ENCODE measurements around the gene ZNF813.

The ZNF813 gene

DNA sequence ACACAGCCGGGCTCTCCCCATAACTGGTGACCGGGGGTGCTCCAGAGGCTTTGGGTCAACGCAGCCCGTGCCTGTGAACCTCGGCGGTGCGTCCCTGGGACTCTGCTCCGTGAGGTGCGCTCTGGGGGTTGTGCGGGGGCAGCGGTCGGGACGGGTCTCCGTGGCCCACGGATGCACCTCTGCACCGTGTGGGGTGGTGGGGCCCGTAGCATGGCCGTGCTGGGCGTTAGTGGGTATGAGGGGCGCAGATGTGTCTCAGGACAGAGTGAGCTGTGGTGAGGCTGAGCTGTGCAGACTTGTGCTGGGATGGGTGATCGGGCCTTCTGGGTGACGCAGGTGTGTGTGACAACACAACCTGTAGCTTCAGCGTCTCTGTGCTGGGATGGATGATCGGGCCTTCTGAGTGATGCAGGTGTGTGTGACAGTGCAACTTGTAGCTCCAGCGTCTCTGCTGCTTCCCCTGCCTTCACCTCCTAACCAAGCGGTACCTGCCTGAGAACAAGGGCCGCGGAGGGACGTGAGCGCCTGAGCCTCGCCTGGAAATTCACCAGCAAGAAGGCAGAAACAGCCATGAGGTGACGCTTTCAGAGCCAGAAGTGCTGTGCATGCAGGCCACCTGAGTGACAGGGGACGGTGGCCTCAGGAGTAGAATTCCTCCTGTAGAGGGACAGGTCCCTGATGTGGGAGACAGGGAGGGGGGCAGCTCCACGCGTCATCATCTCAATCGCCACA, 71.0 kb downstream of the ZNF813 start:
- TF ChIP-seq, protein P1, sequence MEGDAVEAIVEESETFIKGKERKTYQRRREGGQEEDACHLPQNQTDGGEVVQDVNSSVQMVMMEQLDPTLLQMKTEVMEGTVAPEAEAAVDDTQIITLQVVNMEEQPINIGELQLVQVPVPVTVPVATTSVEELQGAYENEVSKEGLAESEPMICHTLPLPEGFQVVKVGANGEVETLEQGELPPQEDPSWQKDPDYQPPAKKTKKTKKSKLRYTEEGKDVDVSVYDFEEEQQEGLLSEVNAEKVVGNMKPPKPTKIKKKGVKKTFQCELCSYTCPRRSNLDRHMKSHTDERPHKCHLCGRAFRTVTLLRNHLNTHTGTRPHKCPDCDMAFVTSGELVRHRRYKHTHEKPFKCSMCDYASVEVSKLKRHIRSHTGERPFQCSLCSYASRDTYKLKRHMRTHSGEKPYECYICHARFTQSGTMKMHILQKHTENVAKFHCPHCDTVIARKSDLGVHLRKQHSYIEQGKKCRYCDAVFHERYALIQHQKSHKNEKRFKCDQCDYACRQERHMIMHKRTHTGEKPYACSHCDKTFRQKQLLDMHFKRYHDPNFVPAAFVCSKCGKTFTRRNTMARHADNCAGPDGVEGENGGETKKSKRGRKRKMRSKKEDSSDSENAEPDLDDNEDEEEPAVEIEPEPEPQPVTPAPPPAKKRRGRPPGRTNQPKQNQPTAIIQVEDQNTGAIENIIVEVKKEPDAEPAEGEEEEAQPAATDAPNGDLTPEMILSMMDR (IDR thresholded peaks at IDR 0.05; ENCODE audit: insufficient read depth, missing control alignments) = no peak
- no peak for DNase-seq (ENCODE audit: insufficient read length, low spot score)
- FAIRE-seq = no peak

DNA sequence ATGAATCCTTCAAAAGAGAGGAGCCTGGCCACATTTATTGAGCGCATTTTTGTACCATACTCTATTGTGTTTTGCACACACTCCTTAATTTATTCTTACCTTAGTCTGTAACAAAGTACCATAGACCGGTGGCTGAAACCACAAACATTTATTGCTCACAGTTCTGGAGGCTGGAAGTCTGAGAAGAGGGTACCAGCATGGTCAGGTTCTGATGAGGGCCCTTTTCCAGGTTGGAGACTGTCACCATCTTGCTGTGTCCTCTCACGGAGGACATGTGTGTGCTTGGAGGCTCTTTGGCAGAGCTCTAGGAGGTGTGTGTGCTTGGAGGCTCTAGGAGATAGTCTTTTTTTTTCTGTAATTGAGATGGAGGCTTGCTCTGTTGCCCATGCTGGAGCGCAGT, 72.6 kb downstream of the ZNF813 start:
- DNase-seq (ENCODE audit: insufficient read length, low spot score) = no peak
- TF ChIP-seq, protein P1 (IDR thresholded peaks at IDR 0.05; ENCODE audit: insufficient read depth, missing control alignments) = no peak
- FAIRE-seq = no peak

DNA sequence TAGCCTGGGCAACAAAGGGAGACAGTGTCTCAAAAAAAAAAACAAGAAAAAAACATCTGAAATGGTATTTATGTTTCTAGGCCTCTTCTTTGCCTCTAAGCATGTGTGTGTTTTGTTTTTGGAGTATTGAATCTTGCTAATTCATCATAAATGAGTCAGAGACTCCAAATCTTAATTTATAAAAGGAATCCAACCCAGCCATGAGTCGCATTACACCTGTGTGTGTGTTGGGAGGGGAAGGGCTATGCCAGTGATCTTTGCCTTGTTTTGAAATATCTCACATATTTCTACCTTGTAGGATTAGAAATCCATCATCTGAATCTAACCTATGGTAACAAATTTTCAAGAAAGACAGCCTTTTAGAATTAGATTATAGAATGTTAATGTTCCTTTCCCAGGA, 74.4 kb downstream of the ZNF813 start:
- no peak for FAIRE-seq
- TF ChIP-seq, protein P1 (IDR thresholded peaks at IDR 0.05; ENCODE audit: insufficient read depth, missing control alignments) = no peak
- no peak for DNase-seq (ENCODE audit: insufficient read length, low spot score)

DNA sequence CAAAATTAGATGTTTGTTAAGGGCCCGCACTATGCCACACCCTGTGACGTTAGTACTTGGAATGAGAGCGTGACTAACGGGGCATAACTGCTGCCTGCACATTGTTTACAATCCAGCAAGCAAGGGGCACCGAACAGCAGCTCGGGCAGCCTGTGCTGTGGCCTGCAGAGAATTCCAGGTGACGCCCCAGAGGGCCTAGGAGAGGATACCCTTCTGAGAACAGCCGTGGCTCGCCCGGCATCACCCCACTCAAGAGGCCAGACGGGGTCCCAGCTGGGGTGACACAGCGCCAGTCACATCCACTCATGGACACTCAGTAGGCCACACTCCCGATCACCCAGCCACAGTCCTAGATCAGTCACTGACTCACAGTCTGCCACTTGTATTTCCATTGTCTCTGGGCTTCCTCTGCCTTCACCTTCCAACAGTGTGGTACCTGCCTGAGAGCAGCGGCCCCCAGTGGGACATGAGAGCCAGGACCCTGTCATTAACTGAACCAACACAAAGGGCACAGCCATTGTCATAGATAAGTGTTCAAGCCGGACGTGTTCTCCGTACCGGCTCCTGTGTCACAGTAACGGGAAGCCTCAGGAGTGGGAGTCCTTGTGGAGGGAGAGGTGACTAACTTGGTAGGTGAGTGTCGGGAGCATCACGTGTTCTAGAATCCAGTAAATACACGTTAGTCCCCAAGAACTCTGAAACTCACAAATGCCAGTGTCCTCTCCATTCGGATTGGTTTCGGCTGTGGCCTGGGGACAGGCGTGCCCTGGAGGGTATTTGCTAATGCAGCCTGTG, 77.9 kb downstream of the ZNF813 start:
- no peak for DNase-seq (ENCODE audit: insufficient read length, low spot score)

More for the DNA sequence above, 77.9 kb downstream of the ZNF813 start:
- FAIRE-seq = no peak
- TF ChIP-seq, protein P1 (IDR thresholded peaks at IDR 0.05; ENCODE audit: insufficient read depth, missing control alignments) = no peak

Data from D721Med (cell line).